ACC112 (cell line): ENCODE data around the gene ITGB1.
"Not testable (repeated sequence)": the region's sequence is repeated elsewhere in the genome, so short reads cannot be mapped to it uniquely, and the experiment has no call there.

Source experiments
- H2AFZ ChIP-seq: fragments of 200-600 bp; sonication (generic); one replicate; pipeline ENCODE4 v1.6.0; 2017; ENCODE audit warnings: antibody characterized with exemption, low read length; ENCODE audit not compliant: unreplicated experiment
- H3K27ac ChIP-seq: fragments of 200-600 bp; sonication (generic); 2 replicates; pipeline ENCODE4 v1.5.1; 2014; ENCODE audit warnings: low read depth, mild to moderate bottlenecking, antibody characterized with exemption, low read length, moderate library complexity
- H3K27me3 ChIP-seq: fragments of 200-600 bp; sonication (generic); 2 replicates; pipeline ENCODE4 v1.6.1; 2014; ENCODE audit warnings: mild to moderate bottlenecking, antibody characterized with exemption, low read length, moderate library complexity, mixed read lengths; ENCODE audit not compliant: insufficient read depth
- H3K36me3 ChIP-seq: fragments of 200-600 bp; sonication (generic); 2 replicates; pipeline ENCODE4 v1.6.1; 2016; ENCODE audit warnings: mild to moderate bottlenecking, antibody characterized with exemption, low read length, moderate library complexity, mixed read lengths; ENCODE audit not compliant: insufficient read depth
- H3K4me1 ChIP-seq: fragments of 200-600 bp; sonication (generic); one replicate; pipeline ENCODE4 v1.6.1; 2016; ENCODE audit warnings: low read length, mixed read lengths; ENCODE audit not compliant: insufficient read depth, unreplicated experiment, control insufficient read depth
- H3K4me3 ChIP-seq: fragments of 200-600 bp; sonication (generic); 2 replicates; pipeline ENCODE4 v1.5.1; 2014; ENCODE audit warnings: mild to moderate bottlenecking, low read depth, low read length
- H3K79me2 ChIP-seq: fragments of 200-600 bp; sonication (generic); one replicate; pipeline ENCODE4 v1.6.0; 2016; ENCODE audit warnings: low read length; ENCODE audit not compliant: control insufficient read depth, unreplicated experiment, insufficient read depth

The ITGB1 gene

DNA sequence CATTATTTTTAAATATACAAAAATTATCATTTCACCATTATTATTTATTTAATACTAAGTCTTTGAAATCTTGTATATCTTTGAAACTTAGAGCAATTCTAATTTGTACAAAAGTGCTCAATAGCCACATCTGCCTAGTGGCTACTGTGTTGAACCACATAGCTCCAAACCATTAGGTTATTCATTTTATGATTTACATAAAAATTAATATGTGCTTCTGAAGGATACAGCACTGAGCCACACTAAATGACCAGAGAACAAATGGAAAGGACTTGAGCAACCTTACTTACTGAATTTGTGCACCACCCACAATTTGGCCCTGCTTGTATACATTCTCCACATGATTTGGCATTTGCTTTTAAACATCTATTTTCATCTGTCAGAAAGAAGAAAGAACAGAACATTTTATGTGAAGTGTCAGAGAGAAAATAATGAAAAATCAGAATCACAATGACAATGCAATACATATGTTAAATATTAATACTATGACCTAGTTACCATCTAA is 25.8 kb downstream of the ITGB1 start:
- H3K27ac ChIP-seq: 0 out of 2 replicates have a peak overlapping the region, but pooled peaks have one; percentile 20

DNA sequence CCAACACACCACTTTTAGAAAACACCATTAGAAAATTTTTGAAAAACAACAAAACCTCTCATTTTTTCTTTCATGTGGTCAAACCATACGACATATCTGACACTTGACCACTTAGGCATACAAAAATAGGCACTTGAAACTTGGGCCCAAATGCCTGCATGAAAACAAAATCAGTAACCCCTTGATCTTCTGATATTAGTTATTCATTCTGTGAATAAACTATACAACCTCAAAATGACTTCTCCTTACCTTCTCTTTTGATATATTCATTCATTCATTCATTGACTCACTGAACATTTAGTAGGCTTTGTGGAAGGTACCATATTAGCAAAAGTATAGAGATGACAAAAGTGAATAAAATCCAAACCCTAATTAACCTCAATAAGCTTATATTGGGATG is 26.4 kb downstream of the ITGB1 start:
- H3K79me2 ChIP-seq: peaks cover 88% of the 10 kb centered on the region
- H3K36me3 ChIP-seq: peaks cover 58% of the 10 kb centered on the region
- H3K27ac ChIP-seq: 0 out of 2 replicates have a peak overlapping the region, but pooled peaks have one; percentile 1
- H2AFZ ChIP-seq: no peak overlapping the region
- H3K4me1 ChIP-seq: peaks cover 12% of the 10 kb centered on the region
- no peak overlapping the region for H3K4me3 ChIP-seq
- no peaks in the 10 kb centered on the region for H3K27me3 ChIP-seq

More for the DNA sequence above, 25.8 kb downstream of the ITGB1 start:
- Histone ChIP-seq H3K4me3 (no peak overlapping the region), H3K27me3 (no peaks in the 10 kb centered on the region), H2AFZ (no peak overlapping the region), H3K36me3 (peaks cover 52% of the 10 kb centered on the region), H3K4me1 (peaks cover 17% of the 10 kb centered on the region), H3K79me2 (peaks cover 88% of the 10 kb centered on the region)

DNA sequence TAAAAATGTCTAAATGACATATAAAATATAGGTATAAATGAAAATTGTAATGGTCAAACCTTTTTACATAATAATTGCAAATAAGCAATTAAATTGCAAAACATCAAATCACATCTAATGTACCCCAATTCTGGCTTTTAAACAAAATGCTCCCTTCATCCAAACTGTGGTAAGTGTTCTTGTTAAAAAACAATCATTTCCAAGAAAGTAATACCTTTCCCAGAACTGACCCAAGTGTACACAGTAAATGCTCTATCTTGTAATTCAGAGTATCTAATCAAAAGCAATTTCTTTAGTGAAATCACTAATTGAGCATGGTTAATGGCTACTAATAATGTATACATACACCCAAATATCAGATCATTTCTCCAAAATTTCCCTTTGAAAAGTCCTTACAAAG is 28.0 kb downstream of the ITGB1 start:
- Histone ChIP-seq H3K36me3 (peaks cover 71% of the 10 kb centered on the region), H3K79me2 (peaks cover 88% of the 10 kb centered on the region), H3K4me3 (no peak overlapping the region), H3K4me1 (peaks cover 6% of the 10 kb centered on the region), H3K27ac (no peak overlapping the region), H2AFZ (no peak overlapping the region), H3K27me3 (no peaks in the 10 kb centered on the region)

DNA sequence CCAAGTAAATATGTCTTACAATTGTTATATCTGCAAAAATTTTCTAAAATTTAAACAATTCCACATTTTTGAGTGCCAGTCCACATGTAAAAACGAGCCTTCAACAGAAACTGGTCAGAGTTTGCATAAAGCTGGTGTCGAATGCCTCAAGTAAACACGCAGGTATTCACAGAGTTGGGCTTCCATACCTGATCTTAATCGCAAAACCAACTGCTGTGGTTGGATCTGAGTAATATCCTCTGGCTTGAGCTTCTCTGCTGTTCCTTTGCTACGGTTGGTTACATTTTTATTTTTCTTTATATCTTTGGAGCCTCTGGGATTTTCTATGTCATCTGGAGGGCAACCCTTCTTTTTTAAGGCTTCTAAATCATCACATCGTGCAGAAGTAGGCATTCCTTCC is 28.4 kb downstream of the ITGB1 start:
- H3K36me3 ChIP-seq: peaks cover 71% of the 10 kb centered on the region
- H3K27ac ChIP-seq: no peak overlapping the region

DNA sequence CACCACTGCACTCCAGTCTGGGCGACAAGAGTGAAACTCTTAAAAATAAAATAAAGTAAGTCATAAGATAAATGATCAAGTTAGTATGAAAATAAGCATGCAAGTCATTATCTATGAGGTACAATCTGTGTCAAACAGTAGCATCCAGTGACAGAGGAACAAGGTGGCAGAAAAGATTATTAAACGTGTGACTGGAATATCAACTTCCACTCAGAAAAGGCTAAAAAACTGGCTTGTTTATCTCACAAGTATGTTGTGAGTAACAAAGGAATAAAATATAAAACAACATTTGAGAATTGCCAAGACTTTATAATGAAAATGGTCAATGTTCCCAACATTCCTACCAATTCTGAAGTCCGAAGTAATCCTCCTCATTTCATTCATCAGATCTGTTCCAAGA is 30.3 kb downstream of the ITGB1 start:
- H3K4me1 ChIP-seq: peaks cover 4% of the 10 kb centered on the region
- H2AFZ ChIP-seq: no peak overlapping the region
- no peaks in the 10 kb centered on the region for H3K27me3 ChIP-seq
- H3K27ac ChIP-seq: no peak overlapping the region
- H3K36me3 ChIP-seq: peaks cover 77% of the 10 kb centered on the region
- H3K4me3 ChIP-seq: no peak overlapping the region
- peaks cover 86% of the 10 kb centered on the region for H3K79me2 ChIP-seq

More for the DNA sequence above, 28.4 kb downstream of the ITGB1 start:
- no peak overlapping the region for H3K4me3 ChIP-seq
- H3K27me3 ChIP-seq: no peaks in the 10 kb centered on the region
- peaks cover 4% of the 10 kb centered on the region for H3K4me1 ChIP-seq
- peaks cover 88% of the 10 kb centered on the region for H3K79me2 ChIP-seq
- no peak overlapping the region for H2AFZ ChIP-seq

DNA sequence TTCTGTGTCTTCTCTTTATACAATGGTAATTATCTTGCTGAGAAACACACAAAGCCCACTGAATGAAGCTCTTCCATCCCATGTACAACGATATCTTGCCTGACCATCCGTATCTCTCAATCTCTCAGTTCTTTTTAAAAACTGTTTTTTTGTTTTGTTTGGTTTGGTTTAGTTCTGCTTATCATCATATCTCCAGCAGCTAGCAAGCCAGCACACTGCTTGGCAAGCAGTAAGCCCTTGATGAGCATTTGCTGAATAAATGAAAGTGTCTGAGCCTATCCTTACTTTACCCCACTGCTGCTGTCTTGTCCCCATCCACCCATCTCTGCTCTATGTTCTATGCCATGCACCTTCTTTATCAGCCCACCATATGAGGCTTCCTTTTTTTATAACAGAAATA is 34.2 kb downstream of the ITGB1 start:
- Histone ChIP-seq H2AFZ (no peak overlapping the region), H3K79me2 (peaks cover 84% of the 10 kb centered on the region), H3K27me3 (no peaks in the 10 kb centered on the region), H3K4me3 (no peak overlapping the region), H3K4me1 (peaks cover 4% of the 10 kb centered on the region), H3K36me3 (peaks cover 86% of the 10 kb centered on the region), H3K27ac (peak overlapping the region; percentile 20; the same call in 1 of the 2 replicates)

DNA sequence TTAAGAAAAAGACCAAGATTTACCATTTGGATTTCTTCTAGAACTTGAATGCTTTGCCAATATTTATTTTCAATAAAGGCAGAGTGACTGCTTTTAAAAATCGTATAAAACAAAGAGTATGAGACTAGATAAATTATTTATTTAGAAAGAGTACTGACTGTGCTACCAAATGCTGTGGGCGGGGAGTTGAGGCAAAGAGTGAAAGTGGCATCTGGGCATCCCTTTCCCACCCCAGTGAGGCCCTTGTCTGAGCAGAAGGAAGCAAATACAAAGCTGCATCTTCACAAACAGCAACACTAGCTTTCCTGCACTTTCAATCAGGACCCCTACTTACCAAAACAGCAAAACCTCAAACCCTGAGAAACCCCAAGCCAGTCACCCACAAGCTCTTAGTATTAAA is 34.9 kb downstream of the ITGB1 start:
- no peak overlapping the region for H3K4me3 ChIP-seq
- H2AFZ ChIP-seq: no peak overlapping the region
- H3K36me3 ChIP-seq: peaks cover 87% of the 10 kb centered on the region
- no peaks in the 10 kb centered on the region for H3K27me3 ChIP-seq
- H3K4me1 ChIP-seq: peaks cover 4% of the 10 kb centered on the region
- H3K27ac ChIP-seq: no peak overlapping the region
- H3K79me2 ChIP-seq: peaks cover 85% of the 10 kb centered on the region

DNA sequence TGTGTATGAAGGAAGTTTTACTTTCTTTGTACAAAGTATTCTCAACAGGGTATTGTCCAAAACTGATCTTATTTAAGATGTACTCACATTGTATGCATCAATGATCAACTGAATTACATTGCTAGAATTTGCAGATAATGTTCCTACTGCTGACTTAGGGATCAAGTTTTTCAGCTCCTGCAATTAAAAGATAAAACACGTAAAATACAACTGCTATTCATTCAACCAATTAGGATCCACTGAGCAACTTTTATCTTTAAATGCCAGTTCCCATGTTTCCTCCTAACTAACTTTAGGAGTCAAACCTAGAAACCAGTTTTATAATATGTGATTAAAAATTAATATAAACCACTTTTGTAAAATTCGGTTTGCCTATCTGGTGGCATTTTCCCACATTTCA is 35.9 kb downstream of the ITGB1 start:
- Histone ChIP-seq H3K27me3 (no peaks in the 10 kb centered on the region), H3K79me2 (peaks cover 76% of the 10 kb centered on the region), H2AFZ (no peak overlapping the region), H3K36me3 (peaks cover 83% of the 10 kb centered on the region), H3K4me3 (no peak overlapping the region), H3K27ac (no peak overlapping the region), H3K4me1 (peaks cover 4% of the 10 kb centered on the region)

DNA sequence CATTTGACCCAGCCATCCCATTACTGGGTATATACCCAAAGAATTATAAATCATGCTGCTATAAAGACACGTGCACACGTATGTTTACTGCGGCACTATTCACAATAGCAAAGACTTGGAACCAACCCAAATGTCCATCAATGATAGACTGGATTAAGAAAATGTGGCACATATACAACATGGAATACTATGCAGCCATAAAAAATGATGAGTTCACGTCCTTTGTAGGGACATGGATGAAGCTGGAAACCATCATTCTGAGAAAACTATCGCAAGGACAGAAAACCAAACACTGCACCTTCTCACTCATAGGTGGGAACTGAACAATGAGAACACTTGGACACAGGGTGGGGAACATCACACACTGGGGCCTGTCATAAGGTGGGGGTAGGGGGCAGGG is 40.2 kb downstream of the ITGB1 start:
- H3K36me3 ChIP-seq: peaks cover 42% of the 10 kb centered on the region
- not testable (repeated sequence) for H3K4me1 ChIP-seq, H3K27ac ChIP-seq, H2AFZ ChIP-seq, H3K4me3 ChIP-seq, H3K27me3 ChIP-seq
- peaks cover 46% of the 10 kb centered on the region for H3K79me2 ChIP-seq

DNA sequence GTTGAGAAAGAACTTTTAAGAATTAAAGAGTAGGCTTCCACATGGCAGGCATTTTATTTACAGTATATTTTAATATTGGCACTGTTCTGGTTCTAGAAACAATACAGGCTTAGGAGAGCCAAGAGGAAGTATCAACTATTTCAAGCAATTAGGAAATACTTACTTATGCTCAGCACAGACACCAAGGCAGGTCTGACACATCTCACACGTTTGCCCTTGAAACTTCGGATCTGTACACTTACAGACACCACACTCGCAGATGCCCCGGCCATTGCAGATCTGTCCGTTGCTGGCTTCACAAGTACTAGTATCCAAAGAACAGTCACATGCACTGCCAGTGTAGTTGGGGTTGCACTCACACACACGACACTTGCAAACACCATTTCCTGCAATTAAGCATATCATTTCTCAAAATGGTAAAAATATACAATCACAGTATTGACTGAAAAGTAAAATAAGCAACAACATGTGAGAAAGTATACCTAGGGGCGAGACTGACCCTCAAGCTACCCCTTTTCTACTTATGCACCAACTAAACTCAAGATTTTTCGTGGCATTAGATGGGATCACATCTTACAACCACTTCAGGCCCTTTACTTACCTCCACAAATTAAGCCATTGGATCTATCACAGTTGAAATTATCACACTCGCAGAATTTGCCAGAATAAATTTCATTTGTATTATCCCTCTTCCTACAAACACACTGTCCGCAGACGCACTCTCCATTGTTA is 46.6 kb downstream of the ITGB1 start:
- Histone ChIP-seq H3K79me2 (peaks cover 33% of the 10 kb centered on the region), H3K4me1 (peaks cover 3% of the 10 kb centered on the region), H2AFZ (no peak overlapping the region), H3K4me3 (no peak overlapping the region), H3K27me3 (no peaks in the 10 kb centered on the region), H3K27ac (no peak overlapping the region), H3K36me3 (peaks cover 35% of the 10 kb centered on the region)

DNA sequence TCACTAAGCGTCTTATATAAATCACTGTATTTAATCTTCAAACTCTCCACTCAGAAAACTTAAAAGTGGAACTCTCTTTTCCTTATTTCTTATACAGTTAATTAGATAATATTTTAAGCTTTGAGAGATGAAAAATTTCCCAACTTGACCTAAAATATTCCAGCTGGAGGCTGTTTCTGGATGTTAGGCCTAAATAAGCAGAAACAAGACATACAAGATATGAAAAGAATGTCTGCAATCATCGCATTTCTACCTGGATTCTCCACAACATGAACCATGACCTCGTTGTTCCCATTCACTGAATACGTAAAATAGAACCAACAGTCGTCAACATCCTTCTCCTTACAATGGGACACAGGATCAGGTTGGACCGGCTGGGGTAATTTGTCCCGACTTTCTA is 48.1 kb downstream of the ITGB1 start:
- H3K4me1 ChIP-seq, H3K27ac ChIP-seq, H3K4me3 ChIP-seq, H3K27me3 ChIP-seq, H2AFZ ChIP-seq: not testable (repeated sequence)
- peaks cover 35% of the 10 kb centered on the region for H3K79me2 ChIP-seq
- peaks cover 44% of the 10 kb centered on the region for H3K36me3 ChIP-seq
